COLO668 (cell line): ENCODE data around the gene SCN2A.

Experiments used
- DNase-seq: peaks from one replicate; lab custom pipeline; 2025; ENCODE audit not compliant: unreplicated experiment; lab: John Stamatoyannopoulos, UW

The SCN2A gene

GRCh38 chr2:165239230-165239629 is at the start of gene SCN2A:
SCN2A (plus strand) TSS chr2:165239414; CDS start chr2:165295824, 56,410 bp downstream.
- peak; percentile 37 for DNase-seq

GRCh38 chr2:165191096-165191728 is 48.0 kb upstream of the SCN2A start:
- peak; percentile 36 for DNase-seq

GRCh38 chr2:165192729-165193128 is 46.5 kb upstream of the SCN2A start:
- DNase-seq, result no peak

- DNase-seq, result peak; percentile 71
Observed at GRCh38 chr2:165193178-165193777, 45.9 kb upstream of the SCN2A start.

GRCh38 chr2:165196411-165196810 is 42.8 kb upstream of the SCN2A start:
- no peak for DNase-seq

- DNase-seq, result no peak
Observed at GRCh38 chr2:165197346-165197745, 41.9 kb upstream of the SCN2A start.

GRCh38 chr2:165198181-165198580 is 41.0 kb upstream of the SCN2A start:
- no peak for DNase-seq

- no peak for DNase-seq
Observed at GRCh38 chr2:165202239-165202638, 37.0 kb upstream of the SCN2A start.

- peak; percentile 65 for DNase-seq
Observed at GRCh38 chr2:165203689-165204559, 35.3 kb upstream of the SCN2A start, which contains the start of gene SCN3A. SCN3A (minus strand) TSS chr2:165204050; CDS start chr2:165176394, 27,656 bp downstream.

- no peak for DNase-seq
Observed at GRCh38 chr2:165205865-165206264, 33.3 kb upstream of the SCN2A start.

- DNase-seq, result no peak
Observed at GRCh38 chr2:165208094-165208493, 31.1 kb upstream of the SCN2A start.

GRCh38 chr2:165214093-165214492 is 25.1 kb upstream of the SCN2A start:
- DNase-seq, result no peak

- no peak for DNase-seq
Observed at GRCh38 chr2:165219481-165219880, 19.7 kb upstream of the SCN2A start.

GRCh38 chr2:165224941-165225340 is 14.3 kb upstream of the SCN2A start:
- DNase-seq, result no peak

GRCh38 chr2:165227571-165227970 is 11.6 kb upstream of the SCN2A start:
- DNase-seq, result no peak

- no peak for DNase-seq
Observed at GRCh38 chr2:165237056-165237455, 2.2 kb upstream of the SCN2A start.

GRCh38 chr2:165238295-165238694 is 919 bp upstream of the SCN2A start:
- no peak for DNase-seq

GRCh38 chr2:165239856-165240515 is 772 bp downstream of the SCN2A start:
- DNase-seq, result no peak

- DNase-seq, result no peak
Observed at GRCh38 chr2:165240916-165241315, 1.7 kb downstream of the SCN2A start.

- DNase-seq, result no peak
Observed at GRCh38 chr2:165245081-165245793, 6.0 kb downstream of the SCN2A start.

GRCh38 chr2:165248238-165248637 is 9.0 kb downstream of the SCN2A start:
- DNase-seq, result no peak
